Liver (tissue), 3 donors: ENCODE data around the gene OR10H5.

Source experiments
- EGR1 ChIP-seq, 2 donors: IDR thresholded peaks; 2 replicates each; pipeline ENCODE4 v1.6.1; 2016 to 2018; ENCODE audit warnings: antibody characterized with exemption in 2 of 2, low read depth in 2 of 2
- GABPA ChIP-seq, 2 donors: IDR thresholded peaks in 1 of 2; conservative IDR thresholded peaks in 1 of 2; 2 replicates each; pipeline ENCODE4 v1.6.1; 2016; ENCODE audit warnings: antibody characterized with exemption in 2 of 2, mild to moderate bottlenecking in 1 of 2, moderate library complexity in 1 of 2
- HNF4A ChIP-seq, 2 donors: conservative IDR thresholded peaks; 2 replicates each; pipeline ENCODE4 v1.6.1; 2016; ENCODE audit warnings: antibody characterized with exemption in 2 of 2, mild to moderate bottlenecking in 2 of 2
- JUND ChIP-seq, 2 donors: IDR thresholded peaks; 2 replicates each; pipeline ENCODE4 v1.6.1; 2016; ENCODE audit warnings: antibody characterized with exemption in 2 of 2
- RAD21 ChIP-seq, 2 donors: IDR thresholded peaks; 2 replicates each; pipeline ENCODE4 v1.6.1; 2016; ENCODE audit warnings: antibody characterized with exemption in 2 of 2, mild to moderate bottlenecking in 2 of 2
- RXRA ChIP-seq, 2 donors: IDR thresholded peaks; 2 replicates each; pipeline ENCODE4 v1.6.1; 2017 to 2018; ENCODE audit warnings: antibody characterized with exemption in 2 of 2, mild to moderate bottlenecking in 1 of 2
- SP1 ChIP-seq: IDR thresholded peaks from 2 replicates; pipeline ENCODE4 v1.6.1; 2018; ENCODE audit warnings: antibody characterized with exemption, mild to moderate bottlenecking
- TAF1 ChIP-seq: conservative IDR thresholded peaks from 2 replicates; pipeline ENCODE4 v1.6.1; 2016; ENCODE audit warnings: antibody characterized with exemption, mild to moderate bottlenecking
- YY1 ChIP-seq: IDR thresholded peaks from 2 replicates; pipeline ENCODE4 v1.6.1; 2016; ENCODE audit warnings: antibody characterized with exemption, mild to moderate bottlenecking
- TF ChIP-seq, protein P1 (sequence below): IDR thresholded peaks from 2 replicates; pipeline ENCODE4 v1.6.1; 2016; ENCODE audit warnings: antibody characterized with exemption, mild to moderate bottlenecking
- TF ChIP-seq, protein P2 (sequence below): fragments of 150-350 bp; IDR thresholded peaks from 2 replicates; pipeline ENCODE4 v1.5.1; 2017; ENCODE audit warnings: improper control_type of control experiment, low read depth, low read length; ENCODE audit not compliant: missing input control
- TF ChIP-seq, protein P3 (sequence below): IDR thresholded peaks from 2 replicates; pipeline ENCODE4 v1.6.1; 2016; ENCODE audit warnings: antibody characterized with exemption
- TF ChIP-seq, protein P4 (sequence below): IDR thresholded peaks from 2 replicates; pipeline ENCODE4 v1.6.1; 2016; ENCODE audit warnings: antibody characterized with exemption
- TF ChIP-seq, protein P5 (sequence below): IDR thresholded peaks from 2 replicates; pipeline ENCODE4 v1.6.1; 2016; ENCODE audit warnings: antibody characterized with exemption
- donor health status: healthy.
- donor health status: healthy.

DNA sequence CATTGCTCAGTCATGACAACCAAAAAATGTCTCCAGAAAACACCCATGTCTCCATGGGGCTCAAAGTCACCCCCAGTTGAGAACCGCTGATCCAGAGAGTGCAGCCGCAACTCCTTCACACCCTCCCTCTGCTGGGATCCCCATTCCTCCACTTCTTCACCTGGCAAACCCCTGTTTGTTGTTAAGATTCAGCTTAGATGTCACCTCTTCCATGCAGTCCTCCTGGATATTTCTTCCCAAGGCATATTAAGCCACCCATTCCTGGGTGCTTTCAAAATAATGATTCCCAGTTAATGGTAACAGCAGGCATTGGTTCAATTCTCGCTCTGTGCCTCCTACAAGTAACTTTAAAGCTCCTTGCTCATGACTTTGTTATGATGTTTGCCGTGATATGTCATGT lies 24.0 kb downstream of the OR10H5 start:
- no peak for TF ChIP-seq RXRA (IDR thresholded peaks at IDR 0.05)
- TF ChIP-seq, protein P1, sequence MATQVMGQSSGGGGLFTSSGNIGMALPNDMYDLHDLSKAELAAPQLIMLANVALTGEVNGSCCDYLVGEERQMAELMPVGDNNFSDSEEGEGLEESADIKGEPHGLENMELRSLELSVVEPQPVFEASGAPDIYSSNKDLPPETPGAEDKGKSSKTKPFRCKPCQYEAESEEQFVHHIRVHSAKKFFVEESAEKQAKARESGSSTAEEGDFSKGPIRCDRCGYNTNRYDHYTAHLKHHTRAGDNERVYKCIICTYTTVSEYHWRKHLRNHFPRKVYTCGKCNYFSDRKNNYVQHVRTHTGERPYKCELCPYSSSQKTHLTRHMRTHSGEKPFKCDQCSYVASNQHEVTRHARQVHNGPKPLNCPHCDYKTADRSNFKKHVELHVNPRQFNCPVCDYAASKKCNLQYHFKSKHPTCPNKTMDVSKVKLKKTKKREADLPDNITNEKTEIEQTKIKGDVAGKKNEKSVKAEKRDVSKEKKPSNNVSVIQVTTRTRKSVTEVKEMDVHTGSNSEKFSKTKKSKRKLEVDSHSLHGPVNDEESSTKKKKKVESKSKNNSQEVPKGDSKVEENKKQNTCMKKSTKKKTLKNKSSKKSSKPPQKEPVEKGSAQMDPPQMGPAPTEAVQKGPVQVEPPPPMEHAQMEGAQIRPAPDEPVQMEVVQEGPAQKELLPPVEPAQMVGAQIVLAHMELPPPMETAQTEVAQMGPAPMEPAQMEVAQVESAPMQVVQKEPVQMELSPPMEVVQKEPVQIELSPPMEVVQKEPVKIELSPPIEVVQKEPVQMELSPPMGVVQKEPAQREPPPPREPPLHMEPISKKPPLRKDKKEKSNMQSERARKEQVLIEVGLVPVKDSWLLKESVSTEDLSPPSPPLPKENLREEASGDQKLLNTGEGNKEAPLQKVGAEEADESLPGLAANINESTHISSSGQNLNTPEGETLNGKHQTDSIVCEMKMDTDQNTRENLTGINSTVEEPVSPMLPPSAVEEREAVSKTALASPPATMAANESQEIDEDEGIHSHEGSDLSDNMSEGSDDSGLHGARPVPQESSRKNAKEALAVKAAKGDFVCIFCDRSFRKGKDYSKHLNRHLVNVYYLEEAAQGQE, result no peak
- TF ChIP-seq JUND (IDR thresholded peaks at IDR 0.05), result no peak
- no peak for TF ChIP-seq SP1
- TF ChIP-seq RAD21 (IDR thresholded peaks at IDR 0.05), result no peak
- TF ChIP-seq, protein P2, sequence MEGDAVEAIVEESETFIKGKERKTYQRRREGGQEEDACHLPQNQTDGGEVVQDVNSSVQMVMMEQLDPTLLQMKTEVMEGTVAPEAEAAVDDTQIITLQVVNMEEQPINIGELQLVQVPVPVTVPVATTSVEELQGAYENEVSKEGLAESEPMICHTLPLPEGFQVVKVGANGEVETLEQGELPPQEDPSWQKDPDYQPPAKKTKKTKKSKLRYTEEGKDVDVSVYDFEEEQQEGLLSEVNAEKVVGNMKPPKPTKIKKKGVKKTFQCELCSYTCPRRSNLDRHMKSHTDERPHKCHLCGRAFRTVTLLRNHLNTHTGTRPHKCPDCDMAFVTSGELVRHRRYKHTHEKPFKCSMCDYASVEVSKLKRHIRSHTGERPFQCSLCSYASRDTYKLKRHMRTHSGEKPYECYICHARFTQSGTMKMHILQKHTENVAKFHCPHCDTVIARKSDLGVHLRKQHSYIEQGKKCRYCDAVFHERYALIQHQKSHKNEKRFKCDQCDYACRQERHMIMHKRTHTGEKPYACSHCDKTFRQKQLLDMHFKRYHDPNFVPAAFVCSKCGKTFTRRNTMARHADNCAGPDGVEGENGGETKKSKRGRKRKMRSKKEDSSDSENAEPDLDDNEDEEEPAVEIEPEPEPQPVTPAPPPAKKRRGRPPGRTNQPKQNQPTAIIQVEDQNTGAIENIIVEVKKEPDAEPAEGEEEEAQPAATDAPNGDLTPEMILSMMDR, result no peak
- no peak for TF ChIP-seq HNF4A (conservative IDR thresholded peaks at IDR 0.05)
- TF ChIP-seq, protein P3, sequence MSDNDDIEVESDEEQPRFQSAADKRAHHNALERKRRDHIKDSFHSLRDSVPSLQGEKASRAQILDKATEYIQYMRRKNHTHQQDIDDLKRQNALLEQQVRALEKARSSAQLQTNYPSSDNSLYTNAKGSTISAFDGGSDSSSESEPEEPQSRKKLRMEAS, result no peak
- no peak for TF ChIP-seq TAF1
- TF ChIP-seq YY1, result no peak
- no peak for TF ChIP-seq GABPA (IDR thresholded peaks at IDR 0.05 in 1 of 2, conservative IDR thresholded peaks at IDR 0.05 in 1 of 2)
- TF ChIP-seq, protein P4, sequence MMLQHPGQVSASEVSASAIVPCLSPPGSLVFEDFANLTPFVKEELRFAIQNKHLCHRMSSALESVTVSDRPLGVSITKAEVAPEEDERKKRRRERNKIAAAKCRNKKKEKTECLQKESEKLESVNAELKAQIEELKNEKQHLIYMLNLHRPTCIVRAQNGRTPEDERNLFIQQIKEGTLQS, result no peak
- TF ChIP-seq, protein P5, sequence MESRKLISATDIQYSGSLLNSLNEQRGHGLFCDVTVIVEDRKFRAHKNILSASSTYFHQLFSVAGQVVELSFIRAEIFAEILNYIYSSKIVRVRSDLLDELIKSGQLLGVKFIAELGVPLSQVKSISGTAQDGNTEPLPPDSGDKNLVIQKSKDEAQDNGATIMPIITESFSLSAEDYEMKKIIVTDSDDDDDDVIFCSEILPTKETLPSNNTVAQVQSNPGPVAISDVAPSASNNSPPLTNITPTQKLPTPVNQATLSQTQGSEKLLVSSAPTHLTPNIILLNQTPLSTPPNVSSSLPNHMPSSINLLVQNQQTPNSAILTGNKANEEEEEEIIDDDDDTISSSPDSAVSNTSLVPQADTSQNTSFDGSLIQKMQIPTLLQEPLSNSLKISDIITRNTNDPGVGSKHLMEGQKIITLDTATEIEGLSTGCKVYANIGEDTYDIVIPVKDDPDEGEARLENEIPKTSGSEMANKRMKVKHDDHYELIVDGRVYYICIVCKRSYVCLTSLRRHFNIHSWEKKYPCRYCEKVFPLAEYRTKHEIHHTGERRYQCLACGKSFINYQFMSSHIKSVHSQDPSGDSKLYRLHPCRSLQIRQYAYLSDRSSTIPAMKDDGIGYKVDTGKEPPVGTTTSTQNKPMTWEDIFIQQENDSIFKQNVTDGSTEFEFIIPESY, result no peak
- no peak for TF ChIP-seq EGR1 (IDR thresholded peaks at IDR 0.05; ENCODE audit: low read depth in 2 of 2)
